SU-DHL-6 (cell line): ENCODE data around the gene OAS3.
A peak's percentile ranks its signal among the peaks of the same experiment; 100 is the strongest.

Source experiments
- H2AFZ ChIP-seq: fragments of 200-600 bp; sonication (generic); 2 replicates; pipeline ENCODE4 v1.6.1; 2014; ENCODE audit warnings: low read depth, mild to moderate bottlenecking, moderate library complexity, mixed read lengths, antibody characterized with exemption, low read length; ENCODE audit not compliant: severe bottlenecking
- H3F3A ChIP-seq: fragments of 200-600 bp; shearing (Covaris generic); 2 replicates; pipeline ENCODE4 v1.6.0; 2016; ENCODE audit warnings: antibody characterized with exemption, mild to moderate bottlenecking; ENCODE audit not compliant: insufficient read depth
- H3K27ac ChIP-seq: fragments of 200-600 bp; sonication (generic); 2 replicates; pipeline ENCODE4 v1.5.1; 2016; ENCODE audit warnings: low read depth, mild to moderate bottlenecking, low read length, moderate library complexity, mixed read lengths
- H3K27me3 ChIP-seq: fragments of 200-600 bp; sonication (generic), shearing (Covaris generic); 2 replicates; pipeline ENCODE4 v1.6.0; 2014; ENCODE audit warnings: mild to moderate bottlenecking, low read length
- H3K36me3 ChIP-seq: fragments of 200-600 bp; sonication (generic); 2 replicates; pipeline ENCODE4 v1.6.1; 2014; ENCODE audit warnings: mild to moderate bottlenecking, low read length, mixed read lengths
- H3K4me2 ChIP-seq: fragments of 300-600, 200-600 bp; shearing (Covaris generic), sonication (generic); 2 replicates; pipeline ENCODE4 v1.6.0; 2014; ENCODE audit warnings: low read length, low read depth, mild to moderate bottlenecking; ENCODE audit not compliant: poor library complexity, severe bottlenecking
- H3K4me3 ChIP-seq: fragments of 200-600 bp; sonication (generic); 2 replicates; pipeline ENCODE4 v1.5.1; 2014; ENCODE audit warnings: antibody characterized with exemption, low read length, mild to moderate bottlenecking, mixed read lengths; ENCODE audit not compliant: insufficient read depth, poor library complexity, severe bottlenecking
- H3K79me2 ChIP-seq: fragments of 200-600 bp; sonication (generic); 2 replicates; pipeline ENCODE4 v1.6.1; 2014; ENCODE audit warnings: mild to moderate bottlenecking, low read length, moderate library complexity; ENCODE audit not compliant: insufficient read depth
- H3K9ac ChIP-seq: fragments of 200-600 bp; sonication (generic); 2 replicates; pipeline ENCODE4 v1.7.0; 2014; ENCODE audit warnings: mild to moderate bottlenecking, low read length
- H3K9me2 ChIP-seq: fragments of 200-600 bp; sonication (generic); replicated peaks from 2 replicates; pipeline ENCODE4 v1.6.1; 2014; ENCODE audit warnings: low read length; ENCODE audit not compliant: insufficient read depth
- H3K9me3 ChIP-seq: fragments of 200-600 bp; sonication (generic); 2 replicates; pipeline ENCODE4 v1.6.1; 2014; ENCODE audit warnings: low read length, mixed read lengths; ENCODE audit not compliant: insufficient read depth
- H4K20me1 ChIP-seq: fragments of 200-600 bp; sonication (generic); 2 replicates; pipeline ENCODE4 v1.6.1; 2014; ENCODE audit warnings: low read depth, mild to moderate bottlenecking, antibody characterized with exemption, low read length, moderate library complexity, mixed read lengths
- CTCF ChIP-seq: fragments of 200-600 bp; sonication (generic); IDR thresholded peaks from one replicate; pipeline ENCODE4 v1.5.1; 2017; ENCODE audit warnings: antibody characterized with exemption, mild to moderate bottlenecking, low read length, moderate library complexity; ENCODE audit not compliant: insufficient read depth, poor library complexity, severe bottlenecking
- EZH2phosphoT487 ChIP-seq: fragments of 200-600 bp; sonication (generic), shearing (Covaris generic); conservative IDR thresholded peaks from 2 replicates; pipeline ENCODE4 v1.6.1; 2018; ENCODE audit warnings: mild to moderate bottlenecking, antibody characterized with exemption, low read length, moderate library complexity, mixed read lengths

The OAS3 gene

GRCh38 chr12:113003636-113004035, 65.4 kb downstream of the OAS3 start:
- H3F3A ChIP-seq: peaks cover 8% of the 10 kb centered on the region
- H3K9me2 ChIP-seq: no peaks in the 10 kb centered on the region
- no peak overlapping the region for H3K9ac ChIP-seq
- H3K9me3 ChIP-seq: no peaks in the 10 kb centered on the region; the same call in 1 of the 2 replicates
- no peaks in the 10 kb centered on the region for H4K20me1 ChIP-seq
- H3K4me2 ChIP-seq: no peak overlapping the region
- TF ChIP-seq EZH2phosphoT487 (no peak), CTCF (no peak)
- H3K79me2 ChIP-seq: no peaks in the 10 kb centered on the region
- H3K36me3 ChIP-seq: no peaks in the 10 kb centered on the region; the same call in 1 of the 2 replicates
- H2AFZ ChIP-seq: no peak overlapping the region
- H3K4me3 ChIP-seq: no peak overlapping the region
- H3K27ac ChIP-seq: no peak overlapping the region
- H3K27me3 ChIP-seq: no peaks in the 10 kb centered on the region

GRCh38 chr12:113005762-113006161, 67.5 kb downstream of the OAS3 start:
- Histone ChIP-seq H3K36me3 (no peaks in the 10 kb centered on the region), H3F3A (no peaks in the 10 kb centered on the region)

GRCh38 chr12:113006206-113006605, 67.9 kb downstream of the OAS3 start:
- Histone ChIP-seq H3K4me3 (no peak overlapping the region), H3K9me2 (no peaks in the 10 kb centered on the region), H2AFZ (no peak overlapping the region), H3K27me3 (no peaks in the 10 kb centered on the region), H3K27ac (no peak overlapping the region), H3F3A (no peaks in the 10 kb centered on the region), H4K20me1 (no peaks in the 10 kb centered on the region), H3K79me2 (no peaks in the 10 kb centered on the region), H3K4me2 (no peak overlapping the region), H3K9ac (no peak overlapping the region), H3K36me3 (peaks cover under 1% of the 10 kb centered on the region; the same call in 1 of the 2 replicates), H3K9me3 (0 out of 2 replicates have a peak, but pooled peaks cover 2% of the 10 kb centered on the region)
- TF ChIP-seq CTCF: no peak
- TF ChIP-seq EZH2phosphoT487: no peak

More at GRCh38 chr12:113005762-113006161, 67.5 kb downstream of the OAS3 start:
- H3K4me3 ChIP-seq: no peak overlapping the region
- H2AFZ ChIP-seq: no peak overlapping the region
- no peaks in the 10 kb centered on the region for H3K9me3 ChIP-seq
- H3K27ac ChIP-seq: no peak overlapping the region
- no peaks in the 10 kb centered on the region for H3K79me2 ChIP-seq
- no peaks in the 10 kb centered on the region for H3K9me2 ChIP-seq
- no peak overlapping the region for H3K9ac ChIP-seq
- no peaks in the 10 kb centered on the region for H4K20me1 ChIP-seq
- H3K27me3 ChIP-seq: no peaks in the 10 kb centered on the region
- no peak overlapping the region for H3K4me2 ChIP-seq
- TF ChIP-seq EZH2phosphoT487 (no peak), CTCF (peak; percentile 32)
